T1000 (cell line): Measurements from ENCODE around the gene SMG7.

Experiments used
- DNase-seq: peaks from one replicate; lab custom pipeline; 2025; ENCODE audit warnings: mixed read lengths; lab: John Stamatoyannopoulos, UW

Gene SMG7

GRCh38 chr1:183590244-183591191, 118.2 kb downstream of the SMG7 start, which contains the start of gene NCF2:
TSS of gene NCF2 (minus strand) at chr1:183590459. CDS start at chr1:183590329, 130 bp downstream.
- DNase-seq, result no peak

GRCh38 chr1:183592733-183593132, 120.4 kb downstream of the SMG7 start:
- DNase-seq, result no peak

DNA sequence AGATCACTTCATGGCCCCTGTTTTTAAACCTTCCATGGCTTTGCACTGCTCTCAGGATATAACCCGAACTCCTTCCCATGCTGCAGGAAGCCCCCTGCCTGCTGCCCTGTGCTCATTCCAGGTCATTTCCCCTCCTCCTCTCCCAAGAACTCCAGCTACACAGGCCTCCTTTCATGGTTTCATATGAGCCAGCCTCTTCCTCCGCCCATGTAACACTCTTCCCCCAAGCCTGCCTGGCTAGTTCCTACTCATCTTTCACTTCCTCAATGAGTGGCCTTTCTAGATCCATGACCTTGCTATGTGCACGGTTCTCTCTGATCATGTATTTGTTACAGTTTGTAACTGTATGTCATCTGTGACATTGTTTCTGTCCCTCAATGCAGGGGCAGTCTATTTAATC, 121.1 kb downstream of the SMG7 start:
- DNase-seq, result no peak

- DNase-seq, result no peak
Observed at GRCh38 chr1:183595537-183595936, 123.2 kb downstream of the SMG7 start.

GRCh38 chr1:183596500-183596899, 124.2 kb downstream of the SMG7 start:
- no peak for DNase-seq

- no peak for DNase-seq
Observed at GRCh38 chr1:183597656-183598347, 125.5 kb downstream of the SMG7 start.

DNA sequence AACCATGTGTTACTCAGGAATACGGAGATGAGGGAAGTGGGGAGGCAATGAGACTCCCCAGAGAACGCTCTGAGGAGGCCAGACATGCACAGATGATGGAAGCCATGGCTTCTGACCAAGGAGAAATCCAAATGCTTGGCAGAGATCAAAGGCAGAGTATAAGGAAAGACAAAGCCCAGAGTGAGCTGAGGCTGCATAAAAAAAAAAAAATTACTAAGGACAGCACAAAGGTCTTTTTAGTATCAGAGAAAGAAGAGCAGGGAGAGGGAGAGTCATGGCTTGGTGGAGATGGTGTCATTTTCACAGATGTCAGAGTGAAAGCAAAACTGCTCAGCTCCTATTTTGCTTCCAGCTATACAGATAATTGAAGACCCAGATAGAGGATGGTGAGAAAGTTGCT, 126.1 kb downstream of the SMG7 start:
- DNase-seq, result no peak

- DNase-seq, result no peak
Observed at GRCh38 chr1:183600136-183600535, 127.8 kb downstream of the SMG7 start.

DNA sequence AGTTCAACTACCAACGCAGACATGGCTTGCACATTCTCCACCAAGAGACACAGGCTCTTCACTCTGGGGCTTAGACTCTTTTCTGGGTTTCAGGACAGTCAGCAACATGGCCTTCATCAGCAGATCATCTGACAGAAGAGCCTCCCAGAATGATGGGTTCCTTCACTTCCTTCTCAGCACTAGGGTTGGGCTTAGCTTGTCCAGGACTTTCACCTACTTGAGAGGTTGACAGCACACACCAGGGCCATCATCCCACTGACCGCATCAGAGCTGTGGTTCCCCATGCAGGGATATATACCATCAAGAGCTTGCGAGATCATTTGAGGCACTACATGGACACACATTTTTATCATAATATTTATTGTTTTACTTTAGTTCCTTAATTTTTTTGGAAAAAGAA, 128.3 kb downstream of the SMG7 start:
- DNase-seq, result no peak

DNA sequence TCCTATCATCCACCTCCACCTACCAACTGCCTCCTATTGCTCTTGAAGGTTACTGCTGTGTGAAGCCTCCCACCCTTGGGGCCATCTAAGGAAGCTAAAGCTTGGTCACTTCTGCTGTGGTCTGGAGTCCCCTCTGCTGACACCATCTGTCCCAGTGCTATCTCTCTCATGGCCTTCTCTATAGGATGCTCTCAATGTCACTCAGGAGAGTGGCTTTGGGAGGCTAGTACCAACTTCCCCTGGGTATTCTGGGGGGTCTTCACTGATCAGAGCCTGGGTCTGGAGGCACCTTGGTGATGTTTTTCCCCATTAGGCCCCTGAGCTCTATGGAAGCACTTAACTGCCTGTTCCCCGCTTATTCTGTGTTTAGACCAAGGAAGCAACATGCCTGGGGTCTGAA, 130.2 kb downstream of the SMG7 start:
- no peak for DNase-seq
